GM18499 (cell line): ENCODE results near the gene FLNB.
"Not testable (repeated sequence)": the region's sequence is repeated elsewhere in the genome, so short reads cannot be mapped to it uniquely, and the experiment has no call there.

ENCODE experiments used
- ATAC-seq: cut with Tn5 transposase; IDR thresholded peaks from one replicate; pipeline ENCODE4 v1.9.1; 2021; ENCODE audit warnings: moderate number of reproducible peaks; ENCODE audit not compliant: insufficient read depth, unreplicated experiment

The FLNB gene

GRCh38 chr3:58193682-58194407 is 185.6 kb downstream of the FLNB start:
- ATAC-seq: no peak

DNA sequence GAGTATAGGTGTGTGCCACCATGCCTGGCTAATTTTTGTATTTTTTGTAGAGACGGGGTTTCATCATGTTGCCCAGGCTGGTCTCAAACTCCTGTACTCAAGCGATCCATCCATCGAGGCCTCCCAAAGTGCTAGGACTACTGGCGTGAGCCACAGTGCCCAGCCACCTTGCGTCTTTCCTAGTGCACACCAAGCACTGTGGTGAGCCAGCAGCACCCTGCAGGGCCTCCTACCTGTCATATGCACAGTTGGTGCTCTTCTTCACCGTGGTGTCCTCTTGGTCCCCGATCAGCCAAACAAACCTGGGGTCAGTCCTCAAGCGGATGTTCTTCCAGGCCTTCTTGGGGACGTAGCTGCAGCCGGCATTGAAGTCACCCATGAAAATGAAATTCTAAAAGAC is 189.4 kb downstream of the FLNB start:
- no peak for ATAC-seq

- no peak for ATAC-seq
Observed at GRCh38 chr3:58198362-58198761, 190.1 kb downstream of the FLNB start.

GRCh38 chr3:58198804-58199203 is 190.6 kb downstream of the FLNB start:
- no peak for ATAC-seq

DNA sequence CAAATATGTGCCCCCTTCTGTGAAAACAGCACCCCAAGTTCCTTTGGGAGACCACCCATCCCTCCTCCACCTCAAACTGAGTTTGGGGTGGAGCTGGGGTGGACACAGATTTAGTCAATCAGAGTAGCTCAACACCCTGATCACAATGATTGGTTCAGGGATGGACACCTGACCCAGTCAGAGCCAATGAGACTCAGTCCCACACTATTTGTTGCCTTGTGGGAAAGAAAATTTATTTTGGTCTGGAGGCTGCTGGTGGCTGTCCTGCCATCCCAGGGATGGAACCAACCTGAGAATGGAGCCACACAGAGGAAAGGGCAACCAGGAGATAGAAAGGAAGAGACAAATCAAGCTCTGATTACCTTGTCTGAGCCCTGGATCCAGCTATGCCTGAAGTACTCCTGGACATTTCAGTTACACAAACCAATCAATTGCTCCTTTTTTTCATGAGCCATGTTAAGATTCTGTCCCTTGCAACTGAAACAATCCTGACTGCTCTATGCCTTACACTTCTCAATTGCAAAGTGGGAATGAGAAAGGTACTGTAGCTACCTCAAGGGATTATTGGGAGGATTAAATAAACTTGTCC is 192.0 kb downstream of the FLNB start:
- no peak for ATAC-seq

DNA sequence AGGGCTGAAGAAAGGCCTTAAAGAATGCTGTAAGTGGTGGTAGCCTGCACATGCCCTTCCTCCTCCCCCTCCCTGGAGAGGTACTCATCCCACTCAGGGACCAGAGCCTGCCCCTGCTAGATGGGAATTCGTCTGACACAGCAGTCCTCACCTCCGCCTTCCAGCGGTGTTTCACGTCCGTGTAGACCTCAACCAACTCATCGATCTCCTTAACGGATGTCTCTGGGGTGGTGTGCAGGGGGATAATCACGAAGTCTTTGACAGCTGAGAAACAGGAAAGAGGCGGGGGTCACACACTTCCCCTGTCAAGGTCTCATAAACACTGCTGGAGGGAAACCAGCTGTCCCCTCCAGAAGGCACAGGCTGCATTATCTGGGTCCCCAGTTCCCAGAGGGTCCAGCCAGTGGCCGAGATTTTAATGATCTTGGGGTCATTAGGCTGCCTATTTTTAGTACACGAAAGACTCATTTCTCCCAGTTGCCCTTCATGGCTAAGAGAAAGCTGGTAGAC is 192.7 kb downstream of the FLNB start:
- no peak for ATAC-seq

DNA sequence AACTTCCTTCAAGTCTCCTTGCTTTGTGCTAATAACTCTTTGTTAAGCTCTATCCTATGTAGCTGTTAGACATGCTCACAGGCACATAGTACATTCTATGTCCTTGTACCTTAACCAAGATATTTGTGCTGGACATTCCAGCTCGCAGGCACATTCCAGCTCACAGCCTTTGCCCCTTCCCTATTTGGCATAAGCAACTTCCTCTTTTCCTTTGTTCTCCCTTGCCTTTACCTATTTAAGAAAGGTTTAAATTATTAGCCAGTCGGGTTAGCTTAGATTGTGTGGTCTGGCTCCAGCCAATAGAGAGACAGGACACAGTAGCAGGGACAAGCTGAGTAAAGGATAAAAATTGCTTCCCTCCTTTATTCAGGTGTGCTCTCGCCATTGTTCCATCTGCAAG is 193.2 kb downstream of the FLNB start:
- ATAC-seq: not testable (repeated sequence)

- peak; percentile 47 for ATAC-seq
Observed at GRCh38 chr3:58202917-58203360, 194.7 kb downstream of the FLNB start.

- no peak for ATAC-seq
Observed at GRCh38 chr3:58203541-58203940, 195.3 kb downstream of the FLNB start.

DNA sequence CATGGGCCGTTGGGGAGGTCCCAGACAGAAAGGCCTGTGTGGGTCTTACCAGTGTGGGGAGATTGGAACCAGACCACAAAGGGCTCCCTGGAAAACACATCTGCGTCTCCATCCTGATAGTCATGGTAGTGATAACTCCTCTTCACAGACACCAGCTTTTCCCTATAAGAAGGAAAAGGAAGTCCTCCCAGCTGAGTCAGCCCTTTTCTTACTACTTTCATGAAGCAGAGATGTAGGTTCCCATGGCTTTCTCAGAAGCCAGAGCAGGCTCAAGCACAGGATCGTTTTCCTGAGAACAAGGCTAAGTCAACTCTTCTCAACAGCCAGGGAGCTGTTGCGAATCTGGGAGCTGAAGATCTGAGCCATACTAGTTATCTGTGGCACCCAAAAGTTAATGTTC is 196.5 kb downstream of the FLNB start:
- ATAC-seq: no peak

DNA sequence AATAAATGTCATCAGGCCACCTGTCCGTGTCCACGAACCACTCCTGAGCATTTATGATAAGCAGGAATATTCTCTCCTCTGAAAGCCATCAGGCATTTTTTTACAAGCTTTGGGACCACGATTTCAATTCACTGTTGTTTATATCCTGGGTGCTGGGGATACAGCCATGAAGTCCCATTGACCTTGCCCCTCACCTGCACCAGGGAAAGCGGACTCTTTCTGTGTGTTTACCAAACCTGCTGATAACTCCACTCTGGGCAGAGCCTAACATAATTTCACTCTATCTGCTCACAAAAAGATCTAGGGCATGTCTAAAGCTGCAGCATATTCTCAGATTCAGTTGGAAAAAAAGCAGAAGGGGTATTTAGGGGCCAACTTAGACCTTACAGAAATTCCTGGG is 197.8 kb downstream of the FLNB start:
- no peak for ATAC-seq

GRCh38 chr3:58206406-58207011 is 198.3 kb downstream of the FLNB start:
- ATAC-seq: no peak

GRCh38 chr3:58207954-58208353 is 199.7 kb downstream of the FLNB start:
- no peak for ATAC-seq

- no peak for ATAC-seq
Observed at GRCh38 chr3:58209933-58210332, 201.7 kb downstream of the FLNB start.

GRCh38 chr3:58210761-58211460 is 202.7 kb downstream of the FLNB start, which contains the start of gene DNASE1L3:
DNASE1L3 (minus strand) TSS chr3:58210972; CDS start chr3:58210906, 66 bp downstream.
- ATAC-seq: no peak

- ATAC-seq: peak; percentile 71
Observed at GRCh38 chr3:58214484-58215316, 206.5 kb downstream of the FLNB start.

DNA sequence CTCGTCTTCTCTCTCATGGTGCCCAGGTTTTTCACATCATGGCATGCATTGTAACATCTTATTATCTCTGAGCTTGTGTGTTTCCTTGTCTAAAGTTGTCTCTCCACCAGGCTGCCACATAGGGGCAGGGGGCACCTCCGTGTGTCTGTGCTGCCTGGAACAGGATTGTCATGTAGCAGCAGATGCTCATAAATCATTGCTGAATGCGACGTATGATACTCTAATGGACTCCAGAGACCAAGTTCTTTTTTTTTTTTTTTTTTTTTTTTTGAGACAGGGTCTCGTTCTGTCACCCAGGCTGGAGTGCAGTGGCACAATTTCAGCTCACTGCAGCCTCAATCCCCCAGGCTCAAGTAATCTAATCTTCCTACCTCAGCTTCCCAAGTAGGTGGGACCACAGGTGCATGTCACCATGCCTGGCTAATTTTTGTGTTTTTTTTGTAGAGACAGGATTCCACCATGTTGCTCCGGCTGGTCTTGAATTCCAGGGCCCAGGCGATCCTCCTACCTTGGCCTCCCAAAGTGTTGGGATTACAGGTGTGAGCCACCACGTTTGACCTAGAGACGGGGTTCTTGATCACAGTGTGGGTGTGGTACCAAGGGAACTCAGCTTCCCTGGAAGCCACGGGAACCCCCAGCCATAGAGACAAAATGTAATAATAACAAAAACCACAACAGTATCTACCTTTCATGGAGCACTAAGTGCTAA is 207.2 kb downstream of the FLNB start:
- ATAC-seq: no peak

DNA sequence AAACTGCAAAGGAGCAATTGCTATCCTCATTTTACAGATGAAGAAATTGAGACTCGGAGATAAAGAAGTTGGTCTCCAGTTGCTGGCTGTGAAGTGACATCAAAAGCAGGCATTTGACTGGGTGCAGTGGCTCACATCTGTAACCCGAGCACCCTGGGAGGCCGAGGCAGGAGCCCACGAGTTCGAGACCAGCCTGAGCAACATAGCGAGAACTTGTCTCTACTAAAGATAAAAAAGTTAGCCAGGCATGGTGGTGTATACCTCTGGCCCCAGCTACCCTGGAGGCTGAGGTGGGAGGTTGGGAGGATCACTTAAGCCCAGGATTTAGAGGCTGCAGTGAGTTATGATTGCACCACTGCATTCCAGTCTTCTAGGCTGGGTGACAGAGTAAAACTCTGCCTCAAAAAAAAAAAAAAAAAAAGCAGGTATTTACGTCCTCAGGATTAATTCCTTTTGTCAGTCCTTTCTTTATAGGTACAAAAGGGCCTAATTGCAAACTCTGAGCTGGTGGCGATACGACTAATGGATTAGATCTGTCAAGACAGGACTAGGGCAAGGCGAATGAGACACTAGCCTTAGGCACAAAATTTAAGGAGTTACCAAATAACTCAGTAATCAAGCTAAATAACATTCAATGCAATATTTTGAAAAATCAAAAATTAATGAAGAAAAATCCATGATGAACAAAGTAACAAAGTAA is 208.4 kb downstream of the FLNB start:
- no peak for ATAC-seq
